ENCODE measurements around the gene MEN1.

- TF ChIP-seq ELF1 (tag; IDR thresholded peaks at IDR 0.05) (no peak), CREM (IDR thresholded peaks at IDR 0.05; ENCODE audit: low read depth) (no peak), RAD21 (CRISPR knock-in tag; conservative IDR thresholded peaks at IDR 0.05 in 1 of 2, IDR thresholded peaks at IDR 0.05 in 1 of 2) (no peak), CTCF (IDR thresholded peaks at IDR 0.05 in 2 of 3, conservative IDR thresholded peaks at IDR 0.05 in 1 of 3; ENCODE audit: insufficient read depth in 2 of 3, low read depth in 1 of 3, low read length in 3 of 3) (no peak), POLR2A (conservative IDR thresholded peaks at IDR 0.05) (no peak), HDAC6 (IDR thresholded peaks at IDR 0.05; ENCODE audit: low read depth, low read length) (no peak), HBP1 (CRISPR knock-in tag; IDR thresholded peaks at IDR 0.05) (no peak), E2F6 (IDR thresholded peaks at IDR 0.05; ENCODE audit: borderline replicate concordance in 1 of 2, extremely low read depth in 1 of 2, insufficient read depth in 1 of 2, insufficient read length in 1 of 2, low read depth in 1 of 2, low read length in 1 of 2, poor library complexity in 1 of 2, severe bottlenecking in 1 of 2) (no peak), ZBTB33 (CRISPR knock-in tag; IDR thresholded peaks at IDR 0.05) (no peak), KAT7 (CRISPR knock-in tag; IDR thresholded peaks at IDR 0.05; ENCODE audit: borderline replicate concordance) (no peak), MAX (CRISPR knock-in tag; IDR thresholded peaks at IDR 0.05) (no peak), THAP7 (CRISPR knock-in tag; IDR thresholded peaks at IDR 0.05) (no peak), NBN (IDR thresholded peaks at IDR 0.05; ENCODE audit: low read depth) (no peak)
Measured at GRCh38 chr11:64813826-64814225, 3.5 kb upstream of the MEN1 start.
